Measurements from ENCODE around the gene ALOX5.

ALOX5 gene

GRCh38 chr10:45454859-45455258 lies 80.8 kb downstream of the ALOX5 start:
- no peak overlapping the region for H3K27ac Mint-ChIP-seq
- H3K4me3 Mint-ChIP-seq = no peak overlapping the region
- peaks cover 6% of the 10 kb centered on the region for H3K27me3 Mint-ChIP-seq (ENCODE audit: low read depth, poor library complexity)
- no peak for TF ChIP-seq CTCF (IDR thresholded peaks at IDR 0.05)
- H3K4me1 Mint-ChIP-seq = peaks cover 16% of the 10 kb centered on the region
- no peaks in the 10 kb centered on the region for H3K9me3 Mint-ChIP-seq
- DNase-seq = no peak
- peaks cover 17% of the 10 kb centered on the region for H3K36me3 Mint-ChIP-seq (ENCODE audit: low read depth)

- no peaks in the 10 kb centered on the region for H3K9me3 Mint-ChIP-seq
These were observed 82.2 kb downstream of the ALOX5 start for GRCh38 chr10:45456233-45456632.

GRCh38 chr10:45456822-45457221 lies 82.8 kb downstream of the ALOX5 start:
- DNase-seq = no peak
- peaks cover 16% of the 10 kb centered on the region for H3K4me1 Mint-ChIP-seq
- H3K9me3 Mint-ChIP-seq = no peaks in the 10 kb centered on the region
- H3K4me3 Mint-ChIP-seq = no peak overlapping the region
- H3K27me3 Mint-ChIP-seq (ENCODE audit: low read depth, poor library complexity) = no peaks in the 10 kb centered on the region
- no peak overlapping the region for H3K27ac Mint-ChIP-seq
- TF ChIP-seq CTCF (IDR thresholded peaks at IDR 0.05) = no peak
- H3K36me3 Mint-ChIP-seq (ENCODE audit: low read depth) = peaks cover 17% of the 10 kb centered on the region

More at GRCh38 chr10:45456233-45456632, 82.2 kb downstream of the ALOX5 start:
- no peak for TF ChIP-seq CTCF (IDR thresholded peaks at IDR 0.05)
- no peaks in the 10 kb centered on the region for H3K27me3 Mint-ChIP-seq (ENCODE audit: low read depth, poor library complexity)
- H3K27ac Mint-ChIP-seq = no peak overlapping the region
- no peak overlapping the region for H3K4me3 Mint-ChIP-seq
- no peak for DNase-seq
- peaks cover 16% of the 10 kb centered on the region for H3K4me1 Mint-ChIP-seq
- H3K36me3 Mint-ChIP-seq (ENCODE audit: low read depth) = peaks cover 17% of the 10 kb centered on the region

GRCh38 chr10:45457487-45457886 lies 83.5 kb downstream of the ALOX5 start:
- Mint-ChIP-seq H3K4me1 (peaks cover 16% of the 10 kb centered on the region), H3K4me3 (no peak overlapping the region), H3K27ac (no peak overlapping the region), H3K27me3 (ENCODE audit: low read depth, poor library complexity) (no peaks in the 10 kb centered on the region), H3K36me3 (ENCODE audit: low read depth) (peaks cover 17% of the 10 kb centered on the region), H3K9me3 (no peaks in the 10 kb centered on the region)
- TF ChIP-seq CTCF (IDR thresholded peaks at IDR 0.05) = no peak
- DNase-seq = no peak

- Mint-ChIP-seq H3K4me3 (no peak overlapping the region), H3K9me3 (no peaks in the 10 kb centered on the region), H3K27ac (no peak overlapping the region), H3K4me1 (peaks cover 5% of the 10 kb centered on the region), H3K27me3 (ENCODE audit: low read depth, poor library complexity) (peaks cover 2% of the 10 kb centered on the region), H3K36me3 (ENCODE audit: low read depth) (peaks cover 17% of the 10 kb centered on the region)
- no peak for DNase-seq
- TF ChIP-seq CTCF (IDR thresholded peaks at IDR 0.05) = no peak
These were observed 86.3 kb downstream of the ALOX5 start for GRCh38 chr10:45460235-45460878.

GRCh38 chr10:45461034-45461433 lies 87.0 kb downstream of the ALOX5 start:
- Mint-ChIP-seq H3K4me1 (peaks cover 8% of the 10 kb centered on the region), H3K27me3 (ENCODE audit: low read depth, poor library complexity) (peaks cover 2% of the 10 kb centered on the region), H3K36me3 (ENCODE audit: low read depth) (peaks cover 17% of the 10 kb centered on the region), H3K9me3 (no peaks in the 10 kb centered on the region), H3K27ac (peak overlapping the region; percentile 18), H3K4me3 (no peak overlapping the region)
- no peak for DNase-seq
- no peak for TF ChIP-seq CTCF (IDR thresholded peaks at IDR 0.05)

Measured in nephron progenitor cell (in vitro differentiated cells).